H1 (cell line): Measurements from ENCODE around the gene F2RL2. TPM values are rescaled to one million over a fixed set of nuclear protein-coding genes. Genes with fewer than 3 reads are reported as not detected.

Source experiments
- KDM1A ChIP-seq: fragments of 200-600, 300-600 bp; sonication (generic); IDR thresholded peaks from 2 replicates; pipeline ENCODE4 v1.7.1; 2016; ENCODE audit warnings: mild to moderate bottlenecking, low read length, borderline replicate concordance
- PHF8 ChIP-seq: fragments of 200-600 bp; sonication (generic); conservative IDR thresholded peaks from 2 replicates; pipeline ENCODE4 v1.7.1; 2012; ENCODE audit warnings: low read depth, mild to moderate bottlenecking, inconsistent platforms, low read length, moderate library complexity
- RNF2 ChIP-seq: fragments of 200-900, 300-1000 bp; sonication (generic); IDR thresholded peaks from 2 replicates; pipeline ENCODE4 v1.7.1; 2016; ENCODE audit warnings: borderline replicate concordance, low read depth, mild to moderate bottlenecking, antibody characterized with exemption, low read length; ENCODE audit not compliant: poor library complexity, severe bottlenecking; ENCODE audit errors: missing control alignments
- SP4 ChIP-seq: IDR thresholded peaks from 2 replicates; pipeline ENCODE4 v1.6.1; 2012; ENCODE audit warnings: low read length, inconsistent platforms
- SUZ12 ChIP-seq: fragments of 200-600 bp; sonication (generic); IDR thresholded peaks from 2 replicates; pipeline ENCODE4 v1.6.1; 2012; ENCODE audit warnings: mild to moderate bottlenecking, inconsistent platforms, low read length, moderate library complexity, mixed read lengths
- polyA plus RNA-seq, 7 experiments: library from polyadenylated mRNA; depleted of rRNA in 3 of 7; stranded (reverse) in 5 of 7; unstranded in 2 of 7; fragments of >200 nt in 5 of 7; fragments of 200-250 nt in 2 of 7; gene quantifications; 1 replicate in 5 of 7; 2 replicates in 1 of 7; 4 replicates in 1 of 7; pipeline versions ENCODE4 v1.2.1 to v1.2.3, GENCODE V29; 2011 to 2013; ENCODE audit warnings: missing spikeins in 2 of 7, mixed read lengths in 2 of 7
- total RNA-seq: library from RNA; stranded (reverse); fragmentation: NEBNext Ultra II Directional; extraction: Animal tissue kit (Norgen Biotek cat#: 25700); gene quantifications from 2 replicates; pipeline ENCODE4 v1.2.1, GENCODE V29; 2021
- TF ChIP-seq, protein P1 (sequence below): IDR thresholded peaks from 2 replicates; pipeline ENCODE4 v1.6.1; 2011; ENCODE audit warnings: low read depth, mild to moderate bottlenecking, low read length; ENCODE audit not compliant: insufficient read depth
- TF ChIP-seq, protein P2 (sequence below): IDR thresholded peaks from 2 replicates; pipeline ENCODE4 v1.6.1; 2012; ENCODE audit warnings: inconsistent platforms

Gene F2RL2
- total and polyA plus RNA-seq, 2 of the 8 experiments (the other 6 are each of a cell fraction or from before 2014, with no cell fraction given): 0.03 to 0.07 TPM

DNA sequence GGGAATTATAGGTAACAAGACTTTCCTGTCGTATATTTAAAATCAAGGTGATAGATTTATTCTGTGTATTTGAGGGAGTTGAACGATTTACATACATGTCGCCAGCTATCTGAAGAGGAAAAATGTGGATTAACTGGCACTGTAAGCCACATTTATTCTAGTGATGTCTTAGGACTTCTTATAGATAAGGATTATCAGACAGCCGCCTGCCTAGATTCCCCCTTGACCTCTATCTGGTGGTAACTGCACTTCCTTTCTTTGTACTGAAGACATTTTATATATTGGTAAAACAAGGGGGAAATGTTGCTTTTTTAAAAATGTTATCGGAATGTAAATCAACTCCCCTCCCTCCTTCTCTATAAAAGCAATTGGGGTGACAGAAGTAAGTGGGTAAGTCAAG, 39.3 kb upstream of the F2RL2 start (continued):
- no peak for TF ChIP-seq PHF8
- TF ChIP-seq SUZ12: no peak
- TF ChIP-seq, protein P1, sequence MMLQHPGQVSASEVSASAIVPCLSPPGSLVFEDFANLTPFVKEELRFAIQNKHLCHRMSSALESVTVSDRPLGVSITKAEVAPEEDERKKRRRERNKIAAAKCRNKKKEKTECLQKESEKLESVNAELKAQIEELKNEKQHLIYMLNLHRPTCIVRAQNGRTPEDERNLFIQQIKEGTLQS: no peak
- TF ChIP-seq SP4: no peak
- no peak for TF ChIP-seq KDM1A
- TF ChIP-seq, protein P2, sequence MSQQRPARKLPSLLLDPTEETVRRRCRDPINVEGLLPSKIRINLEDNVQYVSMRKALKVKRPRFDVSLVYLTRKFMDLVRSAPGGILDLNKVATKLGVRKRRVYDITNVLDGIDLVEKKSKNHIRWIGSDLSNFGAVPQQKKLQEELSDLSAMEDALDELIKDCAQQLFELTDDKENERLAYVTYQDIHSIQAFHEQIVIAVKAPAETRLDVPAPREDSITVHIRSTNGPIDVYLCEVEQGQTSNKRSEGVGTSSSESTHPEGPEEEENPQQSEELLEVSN: no peak
- no peak for TF ChIP-seq RNF2
